ENCODE measurements around the gene CYTH3. TPM values are rescaled to one million over a fixed set of nuclear protein-coding genes. Genes with fewer than 3 reads are reported as not detected.

The CYTH3 gene
- total RNA-seq, 2 donors from 2014 or later, result 12.3 to 37.7 TPM

DNA sequence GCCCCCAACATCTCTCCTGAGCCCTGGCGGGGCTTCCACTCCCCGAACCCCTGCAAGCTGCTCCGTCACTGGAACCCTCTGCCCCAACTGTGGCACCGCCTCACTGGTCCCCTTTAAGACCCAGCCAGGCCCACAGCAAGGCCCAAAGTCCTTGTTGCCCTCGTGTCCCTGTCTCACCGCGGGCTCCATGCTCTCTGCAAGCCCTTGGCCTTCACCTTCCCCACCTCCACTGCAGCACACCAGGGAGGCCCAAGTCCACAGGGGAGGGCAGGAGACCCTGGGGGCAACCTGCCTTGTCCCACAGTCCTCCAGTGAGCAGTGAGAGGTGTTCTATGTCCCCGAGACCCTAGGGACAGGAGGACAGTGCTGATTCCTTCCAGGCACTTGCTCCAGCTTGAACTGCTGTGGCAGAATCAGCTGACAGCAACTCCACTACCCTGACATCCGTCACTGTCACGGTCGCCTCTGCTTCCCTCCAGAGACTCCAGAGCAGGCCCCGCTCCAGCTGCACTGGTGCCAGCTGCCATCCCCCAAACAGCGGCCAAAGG, 105.3 kb downstream of the CYTH3 start:
- TF ChIP-seq, protein P1, sequence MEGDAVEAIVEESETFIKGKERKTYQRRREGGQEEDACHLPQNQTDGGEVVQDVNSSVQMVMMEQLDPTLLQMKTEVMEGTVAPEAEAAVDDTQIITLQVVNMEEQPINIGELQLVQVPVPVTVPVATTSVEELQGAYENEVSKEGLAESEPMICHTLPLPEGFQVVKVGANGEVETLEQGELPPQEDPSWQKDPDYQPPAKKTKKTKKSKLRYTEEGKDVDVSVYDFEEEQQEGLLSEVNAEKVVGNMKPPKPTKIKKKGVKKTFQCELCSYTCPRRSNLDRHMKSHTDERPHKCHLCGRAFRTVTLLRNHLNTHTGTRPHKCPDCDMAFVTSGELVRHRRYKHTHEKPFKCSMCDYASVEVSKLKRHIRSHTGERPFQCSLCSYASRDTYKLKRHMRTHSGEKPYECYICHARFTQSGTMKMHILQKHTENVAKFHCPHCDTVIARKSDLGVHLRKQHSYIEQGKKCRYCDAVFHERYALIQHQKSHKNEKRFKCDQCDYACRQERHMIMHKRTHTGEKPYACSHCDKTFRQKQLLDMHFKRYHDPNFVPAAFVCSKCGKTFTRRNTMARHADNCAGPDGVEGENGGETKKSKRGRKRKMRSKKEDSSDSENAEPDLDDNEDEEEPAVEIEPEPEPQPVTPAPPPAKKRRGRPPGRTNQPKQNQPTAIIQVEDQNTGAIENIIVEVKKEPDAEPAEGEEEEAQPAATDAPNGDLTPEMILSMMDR (IDR thresholded peaks at IDR 0.05), result no peak
- TF ChIP-seq POLR2AphosphoS5 (IDR thresholded peaks at IDR 0.05) (no peak), POLR2A (IDR thresholded peaks at IDR 0.05) (no peak)

GRCh38 chr7:6166443-6166891, 106.0 kb downstream of the CYTH3 start:
- intact Hi-C loops (cut with DNase I), result no loop called here
- Histone ChIP-seq H3K4me3 (no peak overlapping the region), H3K36me3 (peaks cover 0 to 9% of the 10 kb centered on the region in 2 donors), H3K27me3 (replicated peaks; ENCODE audit: insufficient read depth) (no peaks in the 10 kb centered on the region), H3K4me1 (replicated peaks) (no peaks in the 10 kb centered on the region), H3K9me3 (no peaks in the 10 kb centered on the region), H3K27ac (no peak overlapping the region)
- DNase-seq (ENCODE audit: low spot score), result no peak
- no peak for TF ChIP-seq POLR2AphosphoS5 (IDR thresholded peaks at IDR 0.05)
- TF ChIP-seq POLR2A (IDR thresholded peaks at IDR 0.05), result no peak
- 94% methylated on average over 10 of the region's 13 CpGs for WGBS

More for the DNA sequence above, 105.3 kb downstream of the CYTH3 start:
- Histone ChIP-seq H3K4me1 (replicated peaks) (no peaks in the 10 kb centered on the region), H3K27ac (no peak overlapping the region), H3K9me3 (no peaks in the 10 kb centered on the region), H3K4me3 (no peak overlapping the region), H3K36me3 (peaks cover 0 to 9% of the 10 kb centered on the region in 2 donors), H3K27me3 (replicated peaks; ENCODE audit: insufficient read depth) (no peaks in the 10 kb centered on the region)
- 91% methylated on average over 13 of the region's 13 CpGs for WGBS
- intact Hi-C loops (cut with DNase I), result no loop called here
- no peak for DNase-seq (ENCODE audit: low spot score)

GRCh38 chr7:6165521-6166320, 106.7 kb downstream of the CYTH3 start:
- Histone ChIP-seq H3K4me1 (replicated peaks) (no peaks in the 10 kb centered on the region), H3K36me3 (peaks cover 0 to 5% of the 10 kb centered on the region in 2 donors), H3K27ac (no peak overlapping the region), H3K9me3 (no peaks in the 10 kb centered on the region), H3K4me3 (no peak overlapping the region), H3K27me3 (replicated peaks; ENCODE audit: insufficient read depth) (no peaks in the 10 kb centered on the region)
- 94% methylated on average over 36 of the region's 36 CpGs for WGBS
- TF ChIP-seq POLR2AphosphoS5 (IDR thresholded peaks at IDR 0.05) (no peak), POLR2A (IDR thresholded peaks at IDR 0.05) (no peak)
- intact Hi-C loops (cut with DNase I), result no loop called here
- no peak for DNase-seq (ENCODE audit: low spot score)

- Histone ChIP-seq H3K27ac (no peak overlapping the region), H3K9me3 (no peaks in the 10 kb centered on the region), H3K36me3 (no peaks in the 10 kb centered on the region), H3K4me1 (replicated peaks) (no peaks in the 10 kb centered on the region), H3K4me3 (no peak overlapping the region), H3K27me3 (replicated peaks; ENCODE audit: insufficient read depth) (no peaks in the 10 kb centered on the region)
- intact Hi-C loops (cut with DNase I), result no loop called here
- DNase-seq (ENCODE audit: low spot score), result no peak
- TF ChIP-seq POLR2AphosphoS5 (IDR thresholded peaks at IDR 0.05), result no peak
- WGBS, result 81% methylated on average over 19 of the region's 19 CpGs
Measured at GRCh38 chr7:6165075-6165474, 107.3 kb downstream of the CYTH3 start.

- no peaks in the 10 kb centered on the region for H3K4me1 ChIP-seq (replicated peaks)
- no peaks in the 10 kb centered on the region for H3K27me3 ChIP-seq (replicated peaks; ENCODE audit: insufficient read depth)
- 89% methylated on average over 25 of the region's 28 CpGs for WGBS
- TF ChIP-seq POLR2AphosphoS5 (IDR thresholded peaks at IDR 0.05), result no peak
- no peak for TF ChIP-seq POLR2A (IDR thresholded peaks at IDR 0.05)
- TF ChIP-seq, protein P1 (IDR thresholded peaks at IDR 0.05), result no peak
- H3K36me3 ChIP-seq, result no peaks in the 10 kb centered on the region
- intact Hi-C loops (cut with DNase I), result no loop called here
- H3K4me3 ChIP-seq, result no peak overlapping the region
- DNase-seq (ENCODE audit: low spot score), result no peak
- no peak overlapping the region for H3K27ac ChIP-seq
- no peaks in the 10 kb centered on the region for H3K9me3 ChIP-seq
Measured at GRCh38 chr7:6164491-6164890, 107.9 kb downstream of the CYTH3 start.

GRCh38 chr7:6164010-6164409, 108.4 kb downstream of the CYTH3 start:
- DNase-seq (ENCODE audit: low spot score), result no peak
- no peaks in the 10 kb centered on the region for H3K9me3 ChIP-seq
- H3K36me3 ChIP-seq, result no peaks in the 10 kb centered on the region
- H3K4me3 ChIP-seq, result no peak overlapping the region
- no peak overlapping the region for H3K27ac ChIP-seq
- intact Hi-C loops (cut with DNase I), result no loop called here
- no peaks in the 10 kb centered on the region for H3K4me1 ChIP-seq (replicated peaks)
- 88% methylated on average over 7 of the region's 7 CpGs for WGBS
- TF ChIP-seq POLR2A (IDR thresholded peaks at IDR 0.05), result no peak
- TF ChIP-seq, protein P1 (IDR thresholded peaks at IDR 0.05), result no peak
- no peak for TF ChIP-seq POLR2AphosphoS5 (IDR thresholded peaks at IDR 0.05)
- H3K27me3 ChIP-seq (replicated peaks; ENCODE audit: insufficient read depth), result no peaks in the 10 kb centered on the region

All from prostate gland (tissue), 2 donors.